ENCODE data around the gene GANC. TPM values are rescaled to one million over a fixed set of nuclear protein-coding genes. Genes with fewer than 3 reads are reported as not detected.

GANC gene
- total RNA-seq, 1 experiment from 2014 or later: 12.6 TPM

DNA sequence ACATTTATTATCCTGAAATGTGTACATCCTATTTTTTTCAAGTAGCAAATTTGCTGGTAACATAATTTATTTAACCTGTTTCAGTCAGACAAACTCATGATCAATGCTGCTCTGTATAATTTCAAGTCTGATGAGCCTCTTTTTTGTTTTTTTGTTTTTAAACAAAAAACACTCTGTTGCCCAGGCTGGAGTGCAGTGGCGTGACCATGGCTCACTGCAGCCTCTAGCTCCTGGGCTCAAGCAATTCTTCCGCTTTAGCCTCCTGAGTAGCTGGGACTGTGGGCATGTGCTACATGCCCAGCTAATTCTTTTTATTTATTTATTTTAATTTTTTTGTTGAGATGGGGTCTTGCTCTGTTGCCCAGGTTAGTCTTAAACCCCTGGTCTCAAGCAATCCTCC lies 46.2 kb downstream of the GANC start:
- ChIA-PET POLR2A (no interaction called here), CTCF (no interaction called here)
- Mint-ChIP-seq H3K4me1 (ENCODE audit: low read depth, unreplicated experiment) (no peaks in the 10 kb centered on the region), H3K4me3 (ENCODE audit: unreplicated experiment) (no peak overlapping the region), H3K27ac (ENCODE audit: unreplicated experiment) (no peak overlapping the region), H3K27me3 (ENCODE audit: insufficient read depth, unreplicated experiment) (no peaks in the 10 kb centered on the region), H3K9me3 (ENCODE audit: unreplicated experiment) (no peaks in the 10 kb centered on the region), H3K36me3 (ENCODE audit: insufficient read depth, unreplicated experiment) (no peaks in the 10 kb centered on the region)
- H3K27me3 ChIP-seq (replicated peaks; ENCODE audit: control insufficient read depth, insufficient read depth, low read length): no peaks in the 10 kb centered on the region
- H3K9me3 ChIP-seq: no peaks in the 10 kb centered on the region
- intact Hi-C loops (cut with micrococcal nuclease; ENCODE audit: unreplicated experiment): no loop called here
- BruUV-seq (replicated peaks): no TSS peak
- H3K36me3 ChIP-seq (ENCODE audit: control insufficient read depth, insufficient read depth, low read length): no peaks in the 10 kb centered on the region
- DNase-seq: no peak
- H3K4me3 ChIP-seq (ENCODE audit: low read depth, low read length): no peak overlapping the region
- H3K4me1 ChIP-seq: peaks cover 7% of the 10 kb centered on the region; the same call in 1 of the 2 replicates
- TF ChIP-seq, protein P1, sequence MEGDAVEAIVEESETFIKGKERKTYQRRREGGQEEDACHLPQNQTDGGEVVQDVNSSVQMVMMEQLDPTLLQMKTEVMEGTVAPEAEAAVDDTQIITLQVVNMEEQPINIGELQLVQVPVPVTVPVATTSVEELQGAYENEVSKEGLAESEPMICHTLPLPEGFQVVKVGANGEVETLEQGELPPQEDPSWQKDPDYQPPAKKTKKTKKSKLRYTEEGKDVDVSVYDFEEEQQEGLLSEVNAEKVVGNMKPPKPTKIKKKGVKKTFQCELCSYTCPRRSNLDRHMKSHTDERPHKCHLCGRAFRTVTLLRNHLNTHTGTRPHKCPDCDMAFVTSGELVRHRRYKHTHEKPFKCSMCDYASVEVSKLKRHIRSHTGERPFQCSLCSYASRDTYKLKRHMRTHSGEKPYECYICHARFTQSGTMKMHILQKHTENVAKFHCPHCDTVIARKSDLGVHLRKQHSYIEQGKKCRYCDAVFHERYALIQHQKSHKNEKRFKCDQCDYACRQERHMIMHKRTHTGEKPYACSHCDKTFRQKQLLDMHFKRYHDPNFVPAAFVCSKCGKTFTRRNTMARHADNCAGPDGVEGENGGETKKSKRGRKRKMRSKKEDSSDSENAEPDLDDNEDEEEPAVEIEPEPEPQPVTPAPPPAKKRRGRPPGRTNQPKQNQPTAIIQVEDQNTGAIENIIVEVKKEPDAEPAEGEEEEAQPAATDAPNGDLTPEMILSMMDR (IDR thresholded peaks at IDR 0.05; ENCODE audit: insufficient read depth in 1 of 2, low read depth in 1 of 2, low read length in 1 of 2, severe bottlenecking in 1 of 2, unreplicated experiment in 1 of 2): no peak

DNA sequence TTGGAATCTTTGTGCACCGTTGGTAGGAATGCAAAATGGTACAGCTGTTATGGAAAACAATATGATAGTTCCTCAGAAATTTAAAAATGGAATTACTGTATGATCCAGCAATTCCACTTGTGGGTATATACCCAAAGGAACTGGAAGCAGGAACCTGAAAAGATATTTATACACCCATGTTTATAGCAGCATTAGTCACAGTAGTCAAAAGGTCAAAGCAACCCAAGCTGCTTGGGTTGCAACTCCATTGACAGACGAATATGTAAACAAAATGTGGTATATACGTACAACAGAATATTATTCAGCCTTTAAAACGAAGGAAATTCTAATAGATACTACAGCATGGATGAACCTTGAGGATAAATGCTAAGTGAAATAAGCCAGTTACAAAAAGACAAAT lies 51.3 kb downstream of the GANC start:
- Mint-ChIP-seq H3K36me3 (ENCODE audit: insufficient read depth, unreplicated experiment) (no peaks in the 10 kb centered on the region), H3K4me1 (ENCODE audit: low read depth, unreplicated experiment) (no peaks in the 10 kb centered on the region), H3K9me3 (ENCODE audit: unreplicated experiment) (no peaks in the 10 kb centered on the region), H3K27ac (ENCODE audit: unreplicated experiment) (no peak overlapping the region), H3K4me3 (ENCODE audit: unreplicated experiment) (no peak overlapping the region), H3K27me3 (ENCODE audit: insufficient read depth, unreplicated experiment) (no peaks in the 10 kb centered on the region)
- ChIA-PET POLR2A (no interaction called here), CTCF (no interaction called here)
- H3K9me3 ChIP-seq: no peaks in the 10 kb centered on the region
- no peak for DNase-seq
- BruUV-seq (replicated peaks): no TSS peak
- H3K27me3 ChIP-seq (replicated peaks; ENCODE audit: control insufficient read depth, insufficient read depth, low read length): no peaks in the 10 kb centered on the region
- H3K4me1 ChIP-seq: no peaks in the 10 kb centered on the region
- H3K4me3 ChIP-seq (ENCODE audit: low read depth, low read length): no peak overlapping the region
- no peaks in the 10 kb centered on the region for H3K36me3 ChIP-seq (ENCODE audit: control insufficient read depth, insufficient read depth, low read length)
- intact Hi-C loops (cut with micrococcal nuclease; ENCODE audit: unreplicated experiment): no loop called here
- TF ChIP-seq, protein P1 (IDR thresholded peaks at IDR 0.05; ENCODE audit: insufficient read depth in 1 of 2, low read depth in 1 of 2, low read length in 1 of 2, severe bottlenecking in 1 of 2, unreplicated experiment in 1 of 2): no peak

DNA sequence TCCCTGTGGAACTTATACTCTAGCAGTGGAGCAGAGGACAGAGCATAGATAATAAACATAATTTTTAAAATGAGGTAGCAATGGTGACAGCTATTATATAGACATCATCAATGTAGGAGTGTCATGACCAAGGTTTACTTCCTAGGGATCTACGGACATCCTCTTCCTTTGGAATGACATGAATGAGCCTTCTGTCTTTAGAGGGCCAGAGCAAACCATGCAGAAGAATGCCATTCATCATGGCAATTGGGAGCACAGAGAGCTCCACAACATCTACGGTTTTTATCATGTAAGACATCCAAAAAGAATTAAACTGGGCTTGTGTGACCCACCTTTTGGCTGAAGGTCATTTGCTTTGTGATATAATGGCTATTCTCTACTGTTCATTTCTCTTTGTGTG lies 56.2 kb downstream of the GANC start:
- Mint-ChIP-seq H3K4me3 (ENCODE audit: unreplicated experiment) (no peak overlapping the region), H3K27me3 (ENCODE audit: insufficient read depth, unreplicated experiment) (no peaks in the 10 kb centered on the region), H3K9me3 (ENCODE audit: unreplicated experiment) (no peaks in the 10 kb centered on the region), H3K27ac (ENCODE audit: unreplicated experiment) (no peak overlapping the region), H3K4me1 (ENCODE audit: low read depth, unreplicated experiment) (no peaks in the 10 kb centered on the region), H3K36me3 (ENCODE audit: insufficient read depth, unreplicated experiment) (no peaks in the 10 kb centered on the region)
- no peaks in the 10 kb centered on the region for H3K36me3 ChIP-seq (ENCODE audit: control insufficient read depth, insufficient read depth, low read length)
- TF ChIP-seq, protein P1 (IDR thresholded peaks at IDR 0.05; ENCODE audit: insufficient read depth in 1 of 2, low read depth in 1 of 2, low read length in 1 of 2, severe bottlenecking in 1 of 2, unreplicated experiment in 1 of 2): no peak
- no peak overlapping the region for H3K4me3 ChIP-seq (ENCODE audit: low read depth, low read length)
- ChIA-PET POLR2A (no interaction called here), CTCF (no interaction called here)
- BruUV-seq (replicated peaks): no TSS peak
- H3K9me3 ChIP-seq: no peaks in the 10 kb centered on the region
- no peak for DNase-seq
- H3K4me1 ChIP-seq: no peaks in the 10 kb centered on the region
- H3K27me3 ChIP-seq (replicated peaks; ENCODE audit: control insufficient read depth, insufficient read depth, low read length): no peaks in the 10 kb centered on the region
- intact Hi-C loops (cut with micrococcal nuclease; ENCODE audit: unreplicated experiment): no loop called here
